Measurements from ENCODE around the gene ECEL1.

The ECEL1 gene

DNA sequence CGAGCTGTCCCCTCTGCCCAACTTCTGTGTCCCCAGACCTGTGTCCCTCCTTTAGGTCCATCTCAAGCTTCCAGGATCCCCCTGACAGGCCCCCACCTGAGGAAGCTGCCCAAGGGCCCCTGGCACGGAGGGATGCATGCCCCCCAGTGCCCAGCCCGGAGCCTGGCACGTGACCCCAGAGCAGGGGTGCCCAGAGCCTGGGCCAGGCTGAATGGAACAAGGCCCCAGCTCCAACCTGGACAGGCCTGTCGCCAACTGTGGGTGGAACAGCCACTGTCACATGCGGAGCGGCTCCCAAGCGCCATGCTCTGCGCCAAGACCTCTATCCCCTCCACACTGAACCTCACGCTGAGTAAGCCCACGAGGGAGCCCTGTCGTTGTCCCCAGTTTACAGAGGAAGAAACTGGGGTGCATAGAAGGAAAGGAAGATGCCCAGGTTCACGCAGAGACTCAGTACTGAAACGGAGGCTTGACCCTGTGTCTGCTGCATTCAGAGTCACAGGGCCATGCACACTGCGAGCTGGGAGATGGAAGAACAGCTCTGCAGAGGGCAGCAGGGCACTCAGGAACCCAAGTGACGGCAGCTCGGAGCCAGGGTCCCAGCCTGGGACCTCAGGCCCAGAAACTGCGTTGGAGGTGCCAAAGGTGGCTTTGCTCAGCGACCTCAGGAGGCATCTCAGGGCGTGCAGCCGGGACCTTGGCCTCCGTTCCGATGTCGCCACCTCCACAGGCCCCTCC, 5.5 kb upstream of the ECEL1 start:
- H3K36me3 ChIP-seq (replicated peaks; ENCODE audit: low read depth, low read length) = no peaks in the 10 kb centered on the region
- H4K20me1 ChIP-seq (ENCODE audit: insufficient read depth, low read length) = no peaks in the 10 kb centered on the region
- H3K4me1 ChIP-seq (ENCODE audit: low read length) = no peaks in the 10 kb centered on the region
- no peaks in the 10 kb centered on the region for H3K79me2 ChIP-seq (ENCODE audit: low read length)
- H3K4me3 ChIP-seq (ENCODE audit: low read length) = no peak overlapping the region
- no peak overlapping the region for H2AFZ ChIP-seq (ENCODE audit: low read depth, low read length)
- no peak overlapping the region for H3K27ac ChIP-seq (ENCODE audit: low read length)
- H3K9ac ChIP-seq (ENCODE audit: low read length) = no peak overlapping the region
- H3K4me2 ChIP-seq (ENCODE audit: low read length) = no peak overlapping the region
- TF ChIP-seq CTCF (IDR thresholded peaks at IDR 0.05; ENCODE audit: low read depth, low read length) = no peak
- no peak for TF ChIP-seq EZH2phosphoT487 (IDR thresholded peaks at IDR 0.05; ENCODE audit: low read depth)
- H3K9me3 ChIP-seq (ENCODE audit: insufficient read depth, low read length) = no peaks in the 10 kb centered on the region
- no peaks in the 10 kb centered on the region for H3K27me3 ChIP-seq (ENCODE audit: low read depth, low read length)

DNA sequence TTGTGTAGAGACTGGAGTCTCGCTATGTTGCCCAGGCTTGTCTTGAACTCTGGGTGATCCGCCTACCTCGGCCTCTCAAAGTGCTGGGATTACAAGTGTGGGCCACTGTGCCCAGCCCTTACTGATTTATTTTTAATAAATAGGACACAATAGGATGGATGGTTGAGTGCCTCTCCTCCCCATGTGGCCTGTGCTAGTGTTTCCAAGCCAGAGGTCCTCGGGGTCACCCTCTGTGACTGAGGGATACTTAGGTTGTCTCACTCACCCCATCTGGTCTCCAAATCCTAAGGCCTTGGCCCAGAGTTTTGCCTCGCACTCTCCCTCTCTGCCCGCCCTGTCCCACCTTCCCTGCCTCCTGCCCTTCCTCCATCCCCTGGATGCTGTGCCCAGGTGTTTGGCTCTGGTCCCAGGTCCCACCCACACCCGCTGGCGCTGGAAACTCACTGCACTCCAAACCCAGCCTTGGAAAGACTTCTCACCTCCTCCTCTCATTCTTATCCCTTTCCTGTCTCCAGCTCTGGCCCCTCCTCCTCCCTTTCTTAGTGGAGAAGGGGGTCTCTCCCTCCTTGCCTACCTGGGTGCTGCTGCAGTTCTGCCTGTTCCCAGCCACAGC, 4.7 kb upstream of the ECEL1 start:
- Histone ChIP-seq H3K27me3 (ENCODE audit: low read depth, low read length) (no peaks in the 10 kb centered on the region), H3K9me3 (ENCODE audit: insufficient read depth, low read length) (no peaks in the 10 kb centered on the region), H3K36me3 (replicated peaks; ENCODE audit: low read depth, low read length) (no peaks in the 10 kb centered on the region), H3K9ac (ENCODE audit: low read length) (no peak overlapping the region), H3K4me3 (ENCODE audit: low read length) (no peak overlapping the region), H3K27ac (ENCODE audit: low read length) (no peak overlapping the region), H3K4me2 (ENCODE audit: low read length) (no peak overlapping the region), H3K79me2 (ENCODE audit: low read length) (no peaks in the 10 kb centered on the region), H3K4me1 (ENCODE audit: low read length) (no peaks in the 10 kb centered on the region), H2AFZ (ENCODE audit: low read depth, low read length) (no peak overlapping the region), H4K20me1 (ENCODE audit: insufficient read depth, low read length) (no peaks in the 10 kb centered on the region)
- TF ChIP-seq CTCF (IDR thresholded peaks at IDR 0.05; ENCODE audit: low read depth, low read length) (no peak), EZH2phosphoT487 (IDR thresholded peaks at IDR 0.05; ENCODE audit: low read depth) (no peak)

GRCh38 chr2:232491139-232491780, 3.6 kb upstream of the ECEL1 start:
- no peak overlapping the region for H3K9ac ChIP-seq (ENCODE audit: low read length)
- no peaks in the 10 kb centered on the region for H3K36me3 ChIP-seq (replicated peaks; ENCODE audit: low read depth, low read length)
- H3K4me3 ChIP-seq (ENCODE audit: low read length) = no peak overlapping the region
- no peaks in the 10 kb centered on the region for H3K27me3 ChIP-seq (ENCODE audit: low read depth, low read length)
- no peaks in the 10 kb centered on the region for H3K4me1 ChIP-seq (ENCODE audit: low read length)
- no peak overlapping the region for H2AFZ ChIP-seq (ENCODE audit: low read depth, low read length)
- no peak overlapping the region for H3K4me2 ChIP-seq (ENCODE audit: low read length)
- H3K9me3 ChIP-seq (ENCODE audit: insufficient read depth, low read length) = no peaks in the 10 kb centered on the region
- TF ChIP-seq EZH2phosphoT487 (IDR thresholded peaks at IDR 0.05; ENCODE audit: low read depth) (no peak), CTCF (IDR thresholded peaks at IDR 0.05; ENCODE audit: low read depth, low read length) (no peak)
- H3K79me2 ChIP-seq (ENCODE audit: low read length) = no peaks in the 10 kb centered on the region
- no peaks in the 10 kb centered on the region for H4K20me1 ChIP-seq (ENCODE audit: insufficient read depth, low read length)
- no peak overlapping the region for H3K27ac ChIP-seq (ENCODE audit: low read length)
